ENCODE data around the gene FBXL5. TPM values are rescaled to one million over a fixed set of nuclear protein-coding genes. Genes with fewer than 3 reads are reported as not detected.

Gene FBXL5
- total and polyA plus RNA-seq, 5 donors = 52.8 to 90.1 (median 86.9) TPM

DNA sequence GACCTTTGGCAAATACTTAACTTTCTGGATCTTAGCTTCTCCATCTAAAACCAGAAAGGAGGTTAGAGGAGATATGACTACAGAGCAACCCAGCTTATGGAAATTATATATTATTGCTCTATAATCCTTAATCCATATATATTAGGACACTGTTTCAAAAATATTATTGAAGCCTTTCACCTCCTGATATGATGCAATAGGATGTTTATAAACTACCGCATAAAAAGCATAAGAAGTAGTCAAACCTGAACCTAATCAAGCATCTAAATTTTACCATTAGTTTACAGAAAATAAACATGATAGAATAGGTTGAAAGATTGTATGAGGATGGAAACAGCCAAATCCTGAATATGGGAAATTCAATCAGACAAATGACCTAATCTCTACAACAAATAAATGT is 20.9 kb upstream of the FBXL5 start:
- Histone ChIP-seq H3K9me3 (ENCODE audit: control insufficient read depth, low read length) (no peaks in the 10 kb centered on the region), H3K4me3 (ENCODE audit: low read length) (no peak overlapping the region), H3K4me1 (ENCODE audit: control insufficient read depth, insufficient read depth, low read length) (no peaks in the 10 kb centered on the region), H3K27ac (ENCODE audit: low read length) (no peak overlapping the region), H3K27me3 (ENCODE audit: control insufficient read depth, insufficient read depth) (no peaks in the 10 kb centered on the region)
- intact Hi-C loops (cut with DNase I) = no loop called here
- 84% methylated on average over 1 of the region's 1 CpG for WGBS
- ATAC-seq (no peak), DNase-seq (no peak)

DNA sequence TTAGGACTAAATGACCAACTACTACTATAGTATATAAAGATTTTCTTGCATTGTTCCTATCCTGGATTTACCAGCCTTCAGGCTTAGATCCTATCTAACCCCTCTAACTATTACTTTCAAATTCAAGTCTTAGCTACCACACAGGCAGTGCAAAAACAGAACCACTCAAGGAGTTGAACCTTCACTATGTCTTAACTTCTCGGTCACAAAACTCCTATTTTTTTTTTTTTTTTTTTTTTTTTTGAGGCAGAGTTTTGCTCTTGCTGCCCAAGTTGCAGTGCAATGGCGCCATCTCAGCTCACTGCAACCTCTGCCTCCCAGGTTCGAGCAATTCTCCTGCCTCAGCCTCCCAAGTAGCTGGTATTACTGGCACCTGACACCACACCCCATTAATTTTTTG is 20.2 kb upstream of the FBXL5 start:
- ATAC-seq (no peak), DNase-seq (no peak)
- WGBS = 92% methylated on average over 3 of the region's 3 CpGs
- Histone ChIP-seq H3K27ac (ENCODE audit: low read length) (no peak overlapping the region), H3K27me3 (ENCODE audit: control insufficient read depth, insufficient read depth) (no peaks in the 10 kb centered on the region), H3K4me1 (ENCODE audit: control insufficient read depth, insufficient read depth, low read length) (no peaks in the 10 kb centered on the region), H3K9me3 (ENCODE audit: control insufficient read depth, low read length) (no peaks in the 10 kb centered on the region), H3K4me3 (ENCODE audit: low read length) (no peak overlapping the region)
- intact Hi-C loops (cut with DNase I) = no loop called here

DNA sequence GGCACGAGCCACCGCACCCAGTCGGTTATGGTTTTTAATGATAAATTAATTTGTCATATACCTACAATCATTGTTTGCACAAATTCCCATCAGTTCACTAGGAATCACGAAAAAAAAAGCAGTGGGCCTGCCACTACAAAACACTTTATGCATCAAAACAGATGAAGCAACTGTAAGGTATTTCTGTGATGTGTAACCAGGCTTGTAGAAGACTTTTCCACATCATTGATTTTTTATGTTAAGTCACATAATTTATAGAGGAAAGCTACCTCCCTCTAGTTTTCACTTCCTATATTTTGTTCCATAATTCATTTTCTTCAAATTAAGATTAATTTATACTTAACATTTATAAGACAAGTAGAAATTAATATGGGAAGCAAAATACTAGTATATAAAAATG is 19.8 kb upstream of the FBXL5 start:
- H3K9me3 ChIP-seq (ENCODE audit: control insufficient read depth, low read length) = no peaks in the 10 kb centered on the region
- no peak for DNase-seq
- H3K4me3 ChIP-seq (ENCODE audit: low read length) = no peak overlapping the region
- WGBS = 98% methylated on average over 4 of the region's 4 CpGs
- H3K27ac ChIP-seq (ENCODE audit: low read length) = no peak overlapping the region
- H3K27me3 ChIP-seq (ENCODE audit: control insufficient read depth, insufficient read depth) = no peaks in the 10 kb centered on the region
- H3K4me1 ChIP-seq (ENCODE audit: control insufficient read depth, insufficient read depth, low read length) = no peaks in the 10 kb centered on the region
- ATAC-seq = no peak
- intact Hi-C loops (cut with DNase I) = no loop called here

DNA sequence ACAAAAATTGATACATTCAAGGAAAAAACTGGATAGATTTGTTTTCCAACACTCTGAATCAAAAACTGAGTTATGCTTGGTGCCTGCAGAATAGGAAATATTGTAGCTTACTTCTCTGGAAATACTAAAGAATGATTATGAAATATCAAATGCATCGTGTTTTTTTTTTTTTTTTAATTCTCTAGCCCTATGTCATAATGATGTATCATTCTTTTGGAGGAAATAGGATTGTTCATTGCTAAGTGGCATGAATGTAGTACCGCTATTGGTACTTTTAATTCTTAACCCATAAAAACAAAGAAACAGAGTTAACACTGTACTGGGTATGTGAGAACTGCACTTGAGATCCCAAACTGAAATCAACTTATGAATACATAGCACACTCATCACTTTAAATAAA is 18.9 kb upstream of the FBXL5 start:
- no peaks in the 10 kb centered on the region for H3K9me3 ChIP-seq (ENCODE audit: control insufficient read depth, low read length)
- no peak for DNase-seq
- ATAC-seq = no peak
- H3K27ac ChIP-seq (ENCODE audit: low read length) = no peak overlapping the region
- H3K4me3 ChIP-seq (ENCODE audit: low read length) = no peak overlapping the region
- WGBS = 87% methylated on average over 2 of the region's 2 CpGs
- no peaks in the 10 kb centered on the region for H3K4me1 ChIP-seq (ENCODE audit: control insufficient read depth, insufficient read depth, low read length)
- intact Hi-C loops (cut with DNase I) = no loop called here
- no peaks in the 10 kb centered on the region for H3K27me3 ChIP-seq (ENCODE audit: control insufficient read depth, insufficient read depth)

DNA sequence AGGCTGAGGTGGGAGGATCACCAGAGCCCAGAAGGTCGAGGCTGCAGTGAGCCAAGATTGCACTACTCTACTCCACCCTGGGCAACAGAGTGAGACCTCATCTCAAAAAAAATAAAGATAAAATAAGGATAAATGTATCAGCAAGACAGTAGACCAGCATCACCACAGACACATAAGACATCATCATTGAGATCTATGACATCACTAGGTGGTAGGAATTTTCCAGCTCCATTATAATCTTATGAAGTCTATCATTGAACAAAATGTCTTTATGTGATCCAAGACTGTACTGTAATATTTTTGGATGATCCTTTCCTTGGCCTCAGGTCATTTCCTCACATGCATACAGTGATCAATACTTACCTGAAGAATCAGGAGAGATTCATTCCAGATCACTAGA is 18.2 kb upstream of the FBXL5 start:
- Histone ChIP-seq H3K4me1 (ENCODE audit: control insufficient read depth, insufficient read depth, low read length) (no peaks in the 10 kb centered on the region), H3K27ac (ENCODE audit: low read length) (no peak overlapping the region), H3K9me3 (ENCODE audit: control insufficient read depth, low read length) (no peaks in the 10 kb centered on the region), H3K27me3 (ENCODE audit: control insufficient read depth, insufficient read depth) (no peaks in the 10 kb centered on the region), H3K4me3 (ENCODE audit: low read length) (no peak overlapping the region)
- 98% methylated on average over 1 of the region's 1 CpG for WGBS
- DNase-seq (no peak), ATAC-seq (no peak)
- intact Hi-C loops (cut with DNase I) = no loop called here

DNA sequence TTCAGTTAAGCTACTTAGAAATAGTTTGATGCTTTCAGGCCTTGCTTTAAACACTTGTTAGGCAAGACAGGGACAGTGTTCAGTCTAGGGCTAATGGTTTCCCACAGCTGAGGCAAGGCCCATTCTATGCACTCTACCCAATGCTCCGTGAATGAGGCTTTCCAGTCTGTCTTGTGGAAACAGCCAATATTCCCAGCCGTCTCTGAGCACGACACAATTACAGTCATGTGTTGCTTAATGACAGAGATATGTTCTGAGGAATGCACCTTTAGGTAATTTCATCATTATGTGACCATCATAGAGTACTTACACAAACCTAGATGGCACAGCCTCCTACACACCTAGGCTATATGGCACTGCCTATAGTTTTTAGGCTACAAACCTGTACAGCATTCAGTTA is 16.9 kb upstream of the FBXL5 start:
- Histone ChIP-seq H3K4me1 (ENCODE audit: control insufficient read depth, insufficient read depth, low read length) (no peaks in the 10 kb centered on the region), H3K9me3 (ENCODE audit: control insufficient read depth, low read length) (no peaks in the 10 kb centered on the region), H3K27me3 (ENCODE audit: control insufficient read depth, insufficient read depth) (no peaks in the 10 kb centered on the region), H3K4me3 (ENCODE audit: low read length) (no peak overlapping the region), H3K27ac (ENCODE audit: low read length) (no peak overlapping the region)
- no peak for DNase-seq
- WGBS = 96% methylated on average over 3 of the region's 3 CpGs
- intact Hi-C loops (cut with DNase I) = no loop called here
- no peak for ATAC-seq

DNA sequence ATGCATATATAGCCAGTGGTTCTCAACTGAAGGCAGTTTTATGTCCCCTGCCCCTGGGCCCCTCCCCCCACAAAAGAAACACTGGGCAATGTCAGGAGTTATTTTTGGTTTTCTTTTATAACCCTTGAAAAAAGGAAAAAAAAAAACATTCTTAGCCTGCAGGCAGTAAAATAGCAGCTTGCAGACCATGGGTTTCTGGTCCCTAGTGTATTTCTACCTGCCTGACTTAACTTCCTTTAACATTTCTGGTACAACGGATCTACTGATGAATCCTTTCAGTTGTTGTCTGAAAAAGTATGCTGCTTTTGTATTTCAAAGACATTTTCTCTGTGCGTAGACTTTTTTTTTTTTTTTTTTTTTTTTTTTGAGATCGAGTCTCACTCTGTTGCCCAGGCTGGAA is 15.4 kb upstream of the FBXL5 start:
- intact Hi-C loops (cut with DNase I) = no loop called here
- Histone ChIP-seq H3K4me1 (ENCODE audit: control insufficient read depth, insufficient read depth, low read length) (no peaks in the 10 kb centered on the region), H3K27ac (ENCODE audit: low read length) (no peak overlapping the region), H3K9me3 (ENCODE audit: control insufficient read depth, low read length) (no peaks in the 10 kb centered on the region), H3K4me3 (ENCODE audit: low read length) (no peak overlapping the region), H3K27me3 (ENCODE audit: control insufficient read depth, insufficient read depth) (no peaks in the 10 kb centered on the region)
- no peak for DNase-seq
- no peak for ATAC-seq
- WGBS = 96% methylated on average over 3 of the region's 3 CpGs

DNA sequence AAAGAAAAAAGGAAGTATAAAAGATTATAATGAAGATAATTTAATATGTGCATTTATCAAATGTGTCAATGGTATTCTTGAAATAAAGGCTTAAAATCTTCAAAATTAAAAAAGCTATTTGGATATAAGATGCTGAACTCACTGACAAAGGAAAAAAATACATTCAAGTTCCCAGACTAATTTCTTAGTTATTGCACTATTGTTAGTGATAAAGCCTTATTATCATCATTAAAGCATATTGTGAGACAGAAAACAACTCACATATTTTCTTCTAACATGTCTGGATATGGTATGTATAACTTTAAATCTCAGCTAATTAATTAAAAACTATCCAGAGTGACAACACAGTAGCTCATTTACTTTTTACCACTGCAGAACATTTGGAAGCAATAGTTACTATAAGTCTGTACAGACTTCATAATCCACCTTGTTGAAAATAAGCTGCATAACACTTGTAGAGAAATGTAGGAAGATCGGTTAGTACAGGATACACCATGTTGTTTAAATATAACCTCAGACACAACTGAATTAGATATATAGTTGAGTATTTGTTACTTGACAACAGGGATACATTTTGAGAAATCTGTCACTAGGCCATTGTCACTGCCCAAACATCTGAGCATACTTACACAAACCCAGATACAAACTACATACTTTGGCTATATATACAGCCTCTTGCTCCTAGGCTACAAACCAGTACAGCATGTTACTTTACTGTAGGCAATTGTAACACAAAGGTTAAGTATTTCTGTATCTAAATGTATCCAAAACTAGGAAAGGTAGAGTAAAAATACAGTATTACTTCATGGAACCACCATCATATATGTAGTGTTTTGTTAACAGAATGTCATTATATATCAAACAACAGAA is 13.6 kb upstream of the FBXL5 start:
- H3K4me1 ChIP-seq (ENCODE audit: control insufficient read depth, insufficient read depth, low read length) = no peaks in the 10 kb centered on the region
- no peak overlapping the region for H3K27ac ChIP-seq (ENCODE audit: low read length)
- H3K27me3 ChIP-seq (ENCODE audit: control insufficient read depth, insufficient read depth) = no peaks in the 10 kb centered on the region
- H3K4me3 ChIP-seq (ENCODE audit: low read length) = no peak overlapping the region
- ATAC-seq = no peak
- H3K9me3 ChIP-seq (ENCODE audit: control insufficient read depth, low read length) = no peaks in the 10 kb centered on the region
- intact Hi-C loops (cut with DNase I) = no loop called here
- 69% methylated on average over 1 of the region's 1 CpG for WGBS
- DNase-seq = no peak

DNA sequence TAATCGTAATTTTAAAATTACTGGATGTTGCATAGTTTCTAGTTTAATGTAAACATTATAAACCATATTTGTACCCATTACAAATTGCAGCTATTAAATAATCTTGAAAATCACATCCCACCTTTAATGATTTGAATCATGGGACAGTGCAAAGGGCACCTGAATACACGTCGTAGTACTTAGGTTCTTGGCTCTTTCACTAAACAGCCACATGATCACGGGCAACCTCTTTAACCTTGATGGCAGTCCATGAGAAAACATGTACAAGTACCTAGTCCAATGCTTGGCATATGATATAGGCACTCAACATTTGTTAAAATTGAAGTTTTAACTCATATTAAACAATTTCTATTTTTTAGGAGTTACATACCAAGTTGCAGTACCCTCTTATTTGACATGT is 11.8 kb upstream of the FBXL5 start:
- WGBS = 88% methylated on average over 4 of the region's 4 CpGs

DNA sequence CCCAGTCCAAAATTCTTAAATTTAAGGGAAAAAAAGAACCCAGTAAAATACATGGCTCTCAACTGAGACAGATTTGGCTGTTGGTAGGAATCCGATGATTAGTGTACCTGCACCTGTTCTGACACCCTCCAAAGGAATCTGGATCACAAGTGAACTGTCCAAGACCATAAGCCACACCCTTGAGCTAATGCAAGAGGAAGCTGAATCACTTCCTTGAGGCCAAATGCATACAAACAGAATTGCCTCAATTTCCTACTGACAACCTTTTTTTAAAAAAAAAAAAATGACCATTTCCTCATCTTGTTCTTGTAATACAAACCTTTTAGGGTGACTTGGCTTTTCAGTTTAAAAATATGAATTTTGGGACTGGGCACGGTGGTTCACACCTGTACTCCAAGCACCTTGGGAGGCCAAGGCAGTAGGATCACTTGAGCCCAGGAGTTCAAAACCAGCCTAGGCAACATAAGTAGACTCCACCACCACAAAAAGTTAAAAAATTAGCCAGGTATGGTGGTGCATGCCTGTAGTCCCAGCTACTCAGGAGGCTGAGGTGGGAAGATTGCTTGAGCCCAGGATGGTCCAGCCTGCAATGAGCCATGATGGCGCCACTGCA is 10.7 kb upstream of the FBXL5 start:
- H3K9me3 ChIP-seq (ENCODE audit: control insufficient read depth, low read length) = no peaks in the 10 kb centered on the region
- DNase-seq (no peak), ATAC-seq (peak; percentile 73 to 83)
- H3K27ac ChIP-seq (ENCODE audit: low read length) = no peak overlapping the region
- intact Hi-C loops (cut with DNase I) = no loop called here
- WGBS = 73% methylated on average over 3 of the region's 3 CpGs
- no peaks in the 10 kb centered on the region for H3K4me1 ChIP-seq (ENCODE audit: control insufficient read depth, insufficient read depth, low read length)
- no peaks in the 10 kb centered on the region for H3K27me3 ChIP-seq (ENCODE audit: control insufficient read depth, insufficient read depth)
- H3K4me3 ChIP-seq (ENCODE audit: low read length) = no peak overlapping the region

More for the DNA sequence above, 11.8 kb upstream of the FBXL5 start:
- DNase-seq (no peak), ATAC-seq (no peak)
- intact Hi-C loops (cut with DNase I) = no loop called here
- Histone ChIP-seq H3K9me3 (ENCODE audit: control insufficient read depth, low read length) (no peaks in the 10 kb centered on the region), H3K4me1 (ENCODE audit: control insufficient read depth, insufficient read depth, low read length) (no peaks in the 10 kb centered on the region), H3K4me3 (ENCODE audit: low read length) (no peak overlapping the region), H3K27ac (ENCODE audit: low read length) (no peak overlapping the region), H3K27me3 (ENCODE audit: control insufficient read depth, insufficient read depth) (no peaks in the 10 kb centered on the region)

DNA sequence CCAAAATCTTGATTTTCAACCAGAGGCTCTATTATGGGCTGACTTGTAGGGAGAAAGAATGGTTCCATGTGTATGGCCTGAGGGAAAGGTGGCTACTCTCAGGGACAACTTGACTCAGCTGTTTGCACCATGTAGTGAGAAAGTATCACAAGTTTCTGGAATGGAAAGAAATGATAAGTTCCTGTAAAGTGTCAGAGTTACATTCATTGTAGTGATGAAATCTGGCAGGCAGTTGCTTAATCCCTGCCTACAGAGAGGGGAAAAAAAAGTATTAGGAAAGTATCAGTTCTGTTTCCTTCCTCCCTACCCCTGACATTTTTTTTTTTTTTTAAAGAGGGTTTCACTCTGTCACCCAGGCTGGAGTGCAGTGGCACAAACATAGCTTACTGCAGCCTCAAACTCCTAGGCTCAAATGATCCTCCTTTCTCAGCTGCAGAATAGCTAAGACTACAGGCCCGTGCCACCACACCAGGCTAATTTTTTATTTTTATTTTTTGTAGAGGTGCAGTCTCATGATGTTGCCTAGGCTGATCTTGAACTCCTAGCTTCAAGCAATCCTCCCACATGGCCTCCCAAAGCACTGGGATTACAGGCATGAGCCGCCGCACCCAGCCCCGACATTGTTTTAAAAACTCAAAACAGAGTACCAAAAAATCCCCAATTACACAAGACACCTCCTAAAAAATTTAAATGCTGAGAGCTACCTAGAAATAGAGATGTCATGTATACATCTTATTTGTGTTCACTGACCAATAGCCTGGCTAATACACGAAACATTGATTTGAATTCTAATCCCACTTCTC is 4.8 kb upstream of the FBXL5 start:
- Histone ChIP-seq H3K27me3 (ENCODE audit: control insufficient read depth, insufficient read depth) (no peaks in the 10 kb centered on the region), H3K9me3 (ENCODE audit: control insufficient read depth, low read length) (no peaks in the 10 kb centered on the region), H3K4me3 (ENCODE audit: low read length) (no peak overlapping the region), H3K4me1 (ENCODE audit: control insufficient read depth, insufficient read depth, low read length) (no peaks in the 10 kb centered on the region), H3K27ac (ENCODE audit: low read length) (no peak overlapping the region)
- intact Hi-C loops (cut with DNase I) = loop anchor here in 1 of 4 donors (10.0 kb wide), 1 partner anchor 175 kb away; no protein-coding TSS in a partner anchor
- DNase-seq (no peak), ATAC-seq (peak in 1 of 2 donors; percentile 9)
- WGBS = 82% methylated on average over 5 of the region's 5 CpGs
